Ovary (tissue), 9 donors: Measurements from ENCODE around the gene ARL2. TPM values are rescaled to one million over a fixed set of nuclear protein-coding genes. Genes with fewer than 3 reads are reported as not detected.

Experiments
- DNase-seq, 5 donors: peaks; one replicate each; pipeline ENCODE4 v3.0.0-alpha.2; 2019 to 2020
- H3K27ac ChIP-seq, 2 donors: fragments of 200-600 bp; one replicate each; pipeline versions ENCODE4 v1.5.1 to v1.8.0; 2019 to 2022
- H3K27me3 ChIP-seq: fragments of 200-600 bp; one replicate; pipeline ENCODE4 v1.8.0; 2022
- H3K36me3 ChIP-seq: fragments of 200-600 bp; sonication (generic); one replicate; pipeline ENCODE4 v1.5.1; 2019
- H3K4me1 ChIP-seq: one replicate; pipeline ENCODE4 v1.8.1; 2013; ENCODE audit warnings: mild to moderate bottlenecking, moderate library complexity; ENCODE audit not compliant: insufficient read depth
- H3K4me3 ChIP-seq: fragments of 200-600 bp; sonication (generic); one replicate; pipeline ENCODE4 v1.5.1; 2017
- H3K9me3 ChIP-seq, 2 donors: fragments of 200-600 bp in 1 of 2; sonication (generic) in 1 of 2; one replicate each; pipeline versions ENCODE4 v1.5.1 to v1.8.1; 2013 to 2019; ENCODE audit warnings: mild to moderate bottlenecking in 1 of 2, moderate library complexity in 1 of 2
- EP300 ChIP-seq: sonication (generic); formaldehyde crosslinking; IDR thresholded peaks from one replicate; pipeline ENCODE4 v1.6.1; 2017; ENCODE audit warnings: antibody characterized with exemption
- POLR2A ChIP-seq: fragments of 450-650 bp; IDR thresholded peaks from one replicate; pipeline ENCODE4 v1.6.1; 2017; ENCODE audit warnings: antibody characterized with exemption, mild to moderate bottlenecking, moderate library complexity
- WGBS, 3 donors: extraction: QIAGEN DNeasy Blood & Tissue Kit in 1 of 3; methylation state at CpG; one replicate each; pipeline versions ENCODE4 v1.1.5 to v1.1.7; 2013 to 2017; 5-methylcytosine and 5-hydroxymethylcytosine counted together
- intact Hi-C, 4 donors: fragments of 100-400 bp; cut with DNase I; formaldehyde crosslinking; loops; one replicate each; pipeline versions ENCODE4 v1.11.0 to v1.15.1; 2022 to 2023
- polyA plus RNA-seq, 2 donors: library from polyadenylated mRNA; stranded (reverse); fragments of 200-250 nt in 1 of 2; fragments of 350-450 nt in 1 of 2; fragmentation: Illumina TruSeq in 1 of 2; extraction: RNeasy Lipid Tissue Mini Kit (QIAGEN cat#74804) in 1 of 2; gene quantifications; one replicate each; pipeline ENCODE4 v1.2.3, GENCODE V29; 2013 to 2014
- total RNA-seq, 7 donors: library from RNA; depleted of rRNA in 2 of 7; stranded (reverse); fragments of >200 nt in 2 of 7; fragmentation: NEBNext Ultra II Directional in 3 of 7; extraction: Animal tissue kit (Norgen Biotek cat#: 25700) in 3 of 7; gene quantifications; one replicate each; pipeline versions ENCODE4 v1.1.0 to v1.2.4, GENCODE V29; 2016 to 2023
- TF ChIP-seq, protein P1 (sequence below), 3 donors: fragments of 450-650 bp in 2 of 3; fragments of 200-600 bp in 1 of 3; IDR thresholded peaks; one replicate each; pipeline versions ENCODE4 v1.5.1 to v1.8.0; 2016 to 2022; ENCODE audit warnings: antibody characterized with exemption in 3 of 3, mild to moderate bottlenecking in 1 of 3
- donor health status: DM: no; HTN: no; CAD: no; lungs with moderate emphysema.
- donor health status: DM: no; HTN: no; CAD: no.
- donor health status: Bipolar disorder and iron deficiency.
- donor health status: DM: yes; HTN: yes; CAD: no.
- donor health status: DM: no; HTN: no; CAD: no.
- donor health status: DM: yes; HTN: yes; CAD: no.

ARL2 gene
- total and polyA plus RNA-seq, 9 donors = 60.9 to 147 (median 99.7) TPM

- Histone ChIP-seq H3K27ac (peak overlapping the region; percentile 11 to 23), H3K36me3 (no peaks in the 10 kb centered on the region), H3K4me1 (peaks cover 8% of the 10 kb centered on the region), H3K9me3 (no peaks in the 10 kb centered on the region), H3K27me3 (no peaks in the 10 kb centered on the region), H3K4me3 (peak overlapping the region; percentile 52)
- DNase-seq = peak in 3 of 5 donors; percentile 46 to 56 (median 48)
- intact Hi-C loops = no loop called here
- 5 to 14% (median 8%) methylated on average over 26 to 56 of the region's 56 CpGs for WGBS, 3 donors
- no peak for TF ChIP-seq POLR2A
- TF ChIP-seq EP300 = no peak
- TF ChIP-seq, protein P1, sequence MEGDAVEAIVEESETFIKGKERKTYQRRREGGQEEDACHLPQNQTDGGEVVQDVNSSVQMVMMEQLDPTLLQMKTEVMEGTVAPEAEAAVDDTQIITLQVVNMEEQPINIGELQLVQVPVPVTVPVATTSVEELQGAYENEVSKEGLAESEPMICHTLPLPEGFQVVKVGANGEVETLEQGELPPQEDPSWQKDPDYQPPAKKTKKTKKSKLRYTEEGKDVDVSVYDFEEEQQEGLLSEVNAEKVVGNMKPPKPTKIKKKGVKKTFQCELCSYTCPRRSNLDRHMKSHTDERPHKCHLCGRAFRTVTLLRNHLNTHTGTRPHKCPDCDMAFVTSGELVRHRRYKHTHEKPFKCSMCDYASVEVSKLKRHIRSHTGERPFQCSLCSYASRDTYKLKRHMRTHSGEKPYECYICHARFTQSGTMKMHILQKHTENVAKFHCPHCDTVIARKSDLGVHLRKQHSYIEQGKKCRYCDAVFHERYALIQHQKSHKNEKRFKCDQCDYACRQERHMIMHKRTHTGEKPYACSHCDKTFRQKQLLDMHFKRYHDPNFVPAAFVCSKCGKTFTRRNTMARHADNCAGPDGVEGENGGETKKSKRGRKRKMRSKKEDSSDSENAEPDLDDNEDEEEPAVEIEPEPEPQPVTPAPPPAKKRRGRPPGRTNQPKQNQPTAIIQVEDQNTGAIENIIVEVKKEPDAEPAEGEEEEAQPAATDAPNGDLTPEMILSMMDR (IDR thresholded peaks at IDR 0.05) = no peak
Observed at GRCh38 chr11:65047581-65048422, 33.8 kb downstream of the ARL2 start.

- Histone ChIP-seq H3K4me3 (no peak overlapping the region), H3K27ac (no peak overlapping the region), H3K9me3 (no peaks in the 10 kb centered on the region), H3K27me3 (no peaks in the 10 kb centered on the region), H3K4me1 (peaks cover 6% of the 10 kb centered on the region), H3K36me3 (no peaks in the 10 kb centered on the region)
- TF ChIP-seq POLR2A (no peak), EP300 (no peak)
- TF ChIP-seq, protein P1 (IDR thresholded peaks at IDR 0.05) = no peak
- intact Hi-C loops = no loop called here
- no peak for DNase-seq
- 61 to 68% (median 67%) methylated on average over 9 of the region's 9 CpGs for WGBS, 3 donors
Observed at GRCh38 chr11:65051398-65051858, 37.5 kb downstream of the ARL2 start.

DNA sequence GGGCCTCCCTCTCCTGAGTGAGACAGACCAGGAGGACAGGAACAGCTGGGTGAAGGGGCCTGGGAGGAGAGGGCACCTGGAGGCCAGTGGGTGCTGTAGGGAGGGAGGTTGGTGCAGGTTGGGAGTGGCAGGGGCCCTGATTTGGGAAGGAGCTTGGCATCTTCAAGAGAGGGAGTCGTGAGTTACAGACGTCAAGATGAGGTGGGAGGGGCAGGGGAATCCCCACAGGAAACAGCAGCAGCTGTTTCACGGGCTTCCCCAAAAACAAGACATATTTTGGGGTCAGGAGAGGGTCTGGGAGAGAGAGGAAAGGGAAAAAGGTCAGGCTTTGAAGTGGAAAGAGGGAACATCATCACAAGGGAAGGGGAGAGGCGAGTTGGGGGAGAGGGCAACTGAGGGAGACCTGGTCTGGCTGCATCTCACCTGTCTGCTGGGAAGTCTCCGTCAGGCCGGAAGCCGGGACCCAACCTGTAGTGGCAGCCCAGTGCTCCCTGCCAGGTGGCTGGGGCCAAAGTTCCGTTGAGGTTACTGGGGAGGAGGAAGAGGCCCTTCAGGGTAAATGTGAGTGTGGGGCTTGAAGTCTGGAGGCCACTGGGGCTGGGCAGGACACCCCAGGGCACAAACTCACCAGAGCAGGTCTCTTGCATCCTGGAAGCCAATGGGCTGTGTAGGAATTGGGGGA, 40.0 kb downstream of the ARL2 start:
- no peaks in the 10 kb centered on the region for H3K27me3 ChIP-seq
- intact Hi-C loops = no loop called here
- H3K4me1 ChIP-seq = no peaks in the 10 kb centered on the region
- no peak overlapping the region for H3K4me3 ChIP-seq
- no peak for DNase-seq
- no peak for TF ChIP-seq EP300
- TF ChIP-seq POLR2A = no peak
- WGBS, 3 donors = 40 to 44% (median 41%) methylated on average over 8 of the region's 8 CpGs
- H3K9me3 ChIP-seq = no peaks in the 10 kb centered on the region
- H3K27ac ChIP-seq = no peak overlapping the region
- no peaks in the 10 kb centered on the region for H3K36me3 ChIP-seq

DNA sequence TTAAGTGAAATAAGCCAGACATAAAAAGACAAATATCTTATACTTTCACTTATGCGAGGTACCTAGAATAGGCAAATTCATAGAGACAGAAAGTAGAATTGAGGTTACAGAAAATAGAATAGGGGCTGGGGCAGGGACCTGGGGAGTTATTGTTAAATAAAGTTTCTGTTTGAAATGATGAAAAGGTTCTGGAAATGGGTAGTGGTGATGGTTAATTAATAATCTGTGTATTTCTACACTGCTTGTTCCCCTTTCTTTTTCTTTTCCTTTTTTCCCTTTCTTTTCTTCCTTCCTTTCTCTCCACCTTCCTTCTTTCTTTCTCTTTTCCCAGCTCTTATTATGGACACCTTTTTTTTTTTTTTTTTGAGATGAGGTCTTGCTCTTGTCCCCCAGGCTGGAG, 41.6 kb downstream of the ARL2 start:
- no peaks in the 10 kb centered on the region for H3K27me3 ChIP-seq
- no peaks in the 10 kb centered on the region for H3K36me3 ChIP-seq
- DNase-seq = no peak
- intact Hi-C loops = no loop called here
- H3K27ac ChIP-seq = no peak overlapping the region
- no peak overlapping the region for H3K4me3 ChIP-seq
- H3K9me3 ChIP-seq = no peaks in the 10 kb centered on the region
- TF ChIP-seq POLR2A = no peak
- TF ChIP-seq, protein P1 (IDR thresholded peaks at IDR 0.05) = no peak
- no peak for TF ChIP-seq EP300
- no peaks in the 10 kb centered on the region for H3K4me1 ChIP-seq
- 72 to 92% (median 83%) methylated on average over 1 of the region's 1 CpG for WGBS, 3 donors

GRCh38 chr11:65056999-65057398, 43.0 kb downstream of the ARL2 start:
- TF ChIP-seq EP300 (no peak), POLR2A (no peak)
- TF ChIP-seq, protein P1 (IDR thresholded peaks at IDR 0.05) = no peak
- Histone ChIP-seq H3K4me1 (no peaks in the 10 kb centered on the region), H3K27ac (no peak overlapping the region), H3K27me3 (no peaks in the 10 kb centered on the region), H3K9me3 (no peaks in the 10 kb centered on the region), H3K4me3 (no peak overlapping the region), H3K36me3 (no peaks in the 10 kb centered on the region)
- DNase-seq = no peak
- intact Hi-C loops = no loop called here
- WGBS, 3 donors = 84 to 89% (median 87%) methylated on average over 6 of the region's 6 CpGs
